ENCODE data around the gene AMIGO3. TPM values are rescaled to one million over a fixed set of nuclear protein-coding genes. Genes with fewer than 3 reads are reported as not detected.

Gene AMIGO3
- total RNA-seq, 1 donor from 2014 or later: 1.0 TPM

DNA sequence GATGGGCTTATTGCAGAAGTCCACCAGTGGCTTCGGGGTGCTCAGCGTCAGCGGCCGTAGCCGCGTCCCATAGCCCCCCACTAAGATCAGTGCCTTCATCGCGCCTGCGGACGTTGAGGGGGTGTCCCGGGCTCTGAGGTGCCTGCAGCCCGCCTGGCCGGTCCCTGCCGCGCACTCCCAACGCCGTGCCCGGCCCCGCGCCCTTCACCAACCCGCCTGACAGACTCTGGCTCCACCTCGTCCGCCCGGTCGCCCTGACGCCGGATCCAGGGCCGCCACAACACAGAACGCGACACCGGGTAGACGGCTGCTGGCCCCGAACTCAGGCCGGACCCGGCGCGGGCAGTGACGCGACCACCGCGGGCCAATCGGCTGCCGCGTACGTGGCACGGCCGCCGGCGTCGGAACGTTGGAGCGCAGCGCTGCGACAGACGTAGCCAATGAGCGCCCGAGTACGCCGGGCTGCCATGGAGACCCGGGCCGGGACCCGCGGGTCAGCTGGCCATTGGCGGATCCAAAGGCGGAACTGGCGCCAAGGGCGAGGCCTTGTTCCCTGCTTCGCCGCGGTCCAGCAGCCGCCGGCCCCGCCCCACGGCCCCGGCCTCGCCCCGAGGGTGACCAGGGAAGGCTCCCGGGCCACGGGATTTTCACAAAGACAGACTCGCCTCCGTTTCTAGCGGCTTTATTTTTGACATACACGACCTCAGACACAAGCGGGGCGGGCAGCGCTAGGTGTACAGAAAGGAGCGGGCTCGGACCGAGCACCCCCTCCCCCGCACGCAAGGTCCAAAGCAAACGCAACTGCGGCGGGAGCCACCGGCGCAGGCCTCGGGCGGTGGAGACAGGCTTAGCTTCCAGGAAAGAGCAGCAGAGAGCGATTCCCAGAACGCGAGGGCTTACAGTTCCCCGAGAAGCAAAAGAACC lies 4.4 kb upstream of the AMIGO3 start, which contains the start of gene GMPPB:
Gene GMPPB, minus strand, starts transcription at position 324 of the 924 bp plus-strand sequence. Its CDS starts 225 bp downstream, at position 99.
- DNase-seq: peak; percentile 98

DNA sequence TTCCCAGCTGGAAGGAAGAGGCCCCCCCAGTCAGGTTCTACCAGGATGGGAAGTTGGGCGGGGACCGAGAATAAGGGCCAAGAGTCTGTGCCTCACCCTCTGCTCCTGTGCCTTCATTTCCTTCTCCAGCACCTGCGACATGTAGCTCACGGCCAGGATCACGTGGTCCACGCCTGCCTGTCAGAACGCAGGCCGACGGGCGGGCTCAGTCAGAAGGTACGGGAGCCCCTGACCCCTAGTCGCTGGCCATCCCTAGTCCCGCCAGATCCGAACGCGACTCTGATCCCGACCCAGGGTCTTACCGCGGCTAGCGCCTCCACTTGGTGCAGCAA lies 3.8 kb upstream of the AMIGO3 start:
- DNase-seq: peak; percentile 71

DNA sequence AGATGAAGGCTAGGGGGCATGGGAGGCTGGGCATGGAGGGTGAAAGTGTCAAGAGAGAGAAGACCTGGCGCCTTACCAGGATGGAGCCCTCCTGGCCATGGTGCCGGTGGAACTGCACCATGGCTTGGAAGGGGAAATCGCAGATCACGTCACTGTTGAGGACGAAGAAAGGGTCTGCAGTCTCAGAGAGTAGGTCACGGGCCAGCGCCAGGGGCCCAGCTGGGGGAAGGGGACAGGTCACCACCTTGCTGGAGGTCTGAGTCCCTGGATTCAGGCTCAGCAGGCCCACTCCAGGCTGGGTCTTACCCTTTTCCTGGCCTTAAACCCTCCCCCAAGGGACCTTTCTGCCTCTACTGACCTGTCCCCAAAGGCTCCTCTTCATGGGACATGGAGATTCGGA lies 3.4 kb upstream of the AMIGO3 start:
- no peak for DNase-seq

DNA sequence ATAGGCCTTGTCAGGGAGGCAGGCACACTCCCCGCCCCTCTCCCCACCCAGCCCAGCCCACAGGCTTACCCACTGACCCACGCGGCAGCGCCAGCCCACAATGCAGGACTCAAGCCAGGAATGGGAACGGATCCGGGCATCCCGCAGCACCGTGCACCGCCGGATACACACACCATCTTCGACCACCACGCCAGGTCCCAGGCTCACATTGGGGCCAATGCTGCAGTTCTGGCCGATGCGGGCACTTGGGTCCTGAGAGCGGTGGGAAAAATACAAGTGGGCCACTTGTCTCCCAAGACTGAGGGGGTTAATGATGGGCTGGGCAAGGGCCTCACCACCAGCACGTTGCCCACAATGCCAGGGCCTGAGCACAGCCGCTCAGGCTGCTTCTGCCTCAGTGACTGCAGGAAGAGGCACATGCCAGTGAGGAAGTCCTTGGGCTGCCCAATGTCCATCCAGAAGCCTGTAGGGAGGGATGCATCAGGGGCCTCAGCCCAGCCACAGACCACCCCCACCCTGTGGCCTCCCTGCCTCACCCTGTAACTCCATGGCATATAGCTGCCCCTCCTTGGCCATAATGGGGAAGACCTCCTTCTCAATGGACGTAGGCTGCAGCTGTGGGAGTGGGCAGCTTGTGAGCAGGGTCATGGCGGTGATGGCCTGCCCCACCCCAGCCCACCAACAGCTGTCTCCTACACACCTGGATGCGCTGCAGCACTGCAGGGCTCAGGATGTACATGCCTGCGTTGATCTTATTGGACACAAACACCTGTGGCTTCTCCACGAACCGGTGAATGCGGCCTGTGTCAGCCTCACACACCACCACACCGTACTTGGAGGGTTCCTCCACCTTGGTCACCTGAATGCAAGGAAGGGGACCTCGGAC lies 2.7 kb upstream of the AMIGO3 start:
- no peak for DNase-seq

DNA sequence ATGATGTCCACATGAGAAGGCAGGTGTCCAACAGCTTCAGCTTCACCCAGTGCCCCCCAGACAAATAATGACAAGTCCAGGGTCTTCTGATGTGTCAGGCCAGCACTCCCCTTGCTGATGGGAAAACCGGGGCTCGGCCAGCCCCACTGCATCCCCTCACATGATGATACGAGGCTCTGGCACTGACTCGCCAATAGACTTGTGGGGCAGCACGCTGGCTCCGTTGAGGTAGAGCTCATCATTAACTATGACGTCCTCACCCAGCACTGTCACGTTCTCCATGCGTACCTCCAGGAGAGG lies 2.1 kb upstream of the AMIGO3 start:
- DNase-seq: no peak

DNA sequence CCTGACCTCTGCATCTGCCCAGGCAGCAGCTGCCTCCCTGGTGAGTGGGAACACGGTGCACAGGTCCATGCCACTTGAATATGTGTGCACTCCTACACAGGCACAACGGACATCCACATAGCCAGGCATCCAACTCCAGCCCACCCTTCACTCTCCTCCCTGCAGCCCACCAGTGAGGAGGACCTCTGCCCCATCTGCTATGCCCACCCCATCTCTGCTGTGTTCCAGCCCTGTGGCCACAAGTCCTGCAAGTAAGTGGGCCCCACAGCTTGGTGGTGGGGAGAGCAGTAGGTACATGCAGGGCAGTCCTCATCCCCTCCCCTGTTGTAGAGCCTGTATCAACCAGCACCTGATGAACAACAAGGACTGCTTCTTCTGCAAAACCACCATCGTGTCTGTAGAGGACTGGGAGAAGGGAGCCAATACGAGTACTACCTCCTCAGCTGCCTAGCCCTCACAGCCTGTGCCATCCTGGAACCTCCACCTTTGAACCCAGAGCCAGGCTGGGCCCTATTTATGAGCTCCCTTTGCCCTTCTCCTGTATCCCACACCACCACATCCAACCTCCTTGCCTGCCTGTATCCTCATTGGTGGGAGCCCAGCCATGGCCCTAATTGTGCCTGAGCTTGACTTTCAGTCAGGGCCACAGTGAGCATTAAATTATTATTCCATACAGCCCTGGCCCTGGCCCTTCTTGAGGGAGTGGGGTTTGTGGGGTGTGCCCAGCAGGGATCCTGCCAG lies 1.5 kb upstream of the AMIGO3 start:
- DNase-seq: no peak

DNA sequence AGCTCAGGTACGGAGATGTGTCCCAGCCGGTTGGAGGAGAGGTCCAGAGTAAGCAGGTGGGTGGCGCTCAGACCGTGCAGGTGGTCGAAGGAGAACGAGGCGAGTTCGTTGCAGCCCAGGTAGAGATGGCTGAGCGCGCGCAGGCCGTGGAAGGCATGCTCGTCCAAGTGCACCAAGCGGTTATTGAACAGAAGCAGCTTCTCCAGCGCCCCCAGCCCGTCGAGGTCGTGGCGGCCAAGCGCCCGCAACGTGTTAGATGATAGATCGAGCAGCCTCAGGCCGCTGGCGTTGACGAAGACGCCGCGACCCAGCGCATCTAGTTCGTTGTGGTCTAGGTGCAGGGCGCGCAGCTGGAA lies 648 bp downstream of the AMIGO3 start:
- DNase-seq: peak; percentile 36

DNA sequence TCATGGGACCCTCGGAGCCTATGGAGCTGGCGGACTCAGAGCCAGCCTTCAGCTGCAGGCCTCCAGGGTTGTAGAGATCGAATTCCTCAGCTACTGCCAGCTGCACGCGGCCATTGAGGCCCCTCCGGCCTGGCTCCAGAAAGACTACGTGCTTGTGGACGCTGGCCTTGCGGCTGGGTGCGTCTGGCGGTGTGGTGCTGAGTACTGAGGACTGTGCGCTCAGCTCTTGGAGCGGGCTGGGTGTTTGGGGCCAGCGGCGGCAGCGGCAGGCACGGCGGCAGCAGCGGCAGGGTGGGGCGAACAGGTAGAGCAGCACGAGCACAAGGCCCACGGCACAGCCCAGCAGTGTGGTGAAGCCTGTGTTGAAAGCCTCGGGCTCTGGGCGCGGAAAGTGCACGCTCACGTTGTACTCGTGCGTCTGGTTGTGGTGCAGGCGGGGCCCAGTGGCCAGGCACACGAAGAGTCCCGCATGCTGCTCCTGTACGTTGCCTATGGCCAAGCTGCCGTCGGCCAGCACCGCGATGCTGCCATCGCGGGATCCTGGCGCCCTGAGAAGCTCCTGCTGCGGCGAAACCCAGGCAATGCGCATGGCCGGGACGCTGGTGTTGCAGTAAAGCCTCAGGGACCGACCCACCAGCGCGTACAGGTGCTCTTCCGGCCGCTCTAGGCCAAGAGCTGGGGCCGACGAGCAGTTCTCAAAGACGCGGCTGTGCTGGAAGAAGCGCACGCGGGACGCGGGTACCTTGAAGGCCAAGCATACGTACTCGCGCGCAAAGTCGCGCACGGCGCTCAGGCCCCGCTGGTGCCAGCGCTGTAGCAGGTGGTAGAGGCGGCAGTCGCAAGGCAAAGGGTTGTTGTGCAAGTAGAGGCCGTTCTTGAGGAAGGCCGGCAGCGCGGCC lies 1.3 kb downstream of the AMIGO3 start:
- DNase-seq: peak; percentile 37

DNA sequence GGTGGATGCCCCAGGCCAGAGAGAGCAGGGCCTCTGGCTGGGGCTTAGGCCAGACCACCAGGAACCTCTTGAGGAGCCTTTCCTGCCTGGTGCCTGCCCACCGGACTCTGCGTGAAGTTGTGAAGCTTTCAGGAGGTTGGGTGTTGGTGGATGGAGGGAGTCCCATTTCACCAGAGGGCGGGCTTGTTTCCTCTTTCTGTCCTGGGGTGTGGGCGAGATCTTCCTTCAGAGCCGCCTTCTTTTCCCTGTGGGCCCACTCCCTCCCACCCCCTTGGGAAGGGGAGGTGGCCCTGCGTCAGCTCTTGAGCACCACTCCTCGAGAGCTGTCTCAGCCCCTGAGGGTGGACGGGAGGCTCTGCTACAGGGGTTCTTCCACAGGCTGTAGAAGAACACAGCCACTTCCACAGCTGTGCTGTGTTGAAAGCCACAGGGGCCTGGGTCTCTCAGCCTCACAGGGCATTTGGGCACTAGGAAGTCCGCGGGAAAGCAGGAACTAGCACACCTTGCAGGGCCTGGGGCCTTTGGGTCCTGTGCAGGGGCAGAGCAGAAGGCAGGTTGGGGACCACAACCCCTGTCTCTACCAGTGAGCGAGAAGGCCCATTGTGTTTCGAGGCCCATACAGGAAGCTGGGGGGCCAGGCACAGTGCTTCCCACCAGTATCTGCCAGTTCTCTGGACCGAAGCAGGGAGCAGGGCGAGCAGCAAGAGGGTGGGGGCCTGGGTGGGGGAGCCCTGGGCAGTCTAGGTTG lies 2.1 kb downstream of the AMIGO3 start:
- DNase-seq: no peak

DNA sequence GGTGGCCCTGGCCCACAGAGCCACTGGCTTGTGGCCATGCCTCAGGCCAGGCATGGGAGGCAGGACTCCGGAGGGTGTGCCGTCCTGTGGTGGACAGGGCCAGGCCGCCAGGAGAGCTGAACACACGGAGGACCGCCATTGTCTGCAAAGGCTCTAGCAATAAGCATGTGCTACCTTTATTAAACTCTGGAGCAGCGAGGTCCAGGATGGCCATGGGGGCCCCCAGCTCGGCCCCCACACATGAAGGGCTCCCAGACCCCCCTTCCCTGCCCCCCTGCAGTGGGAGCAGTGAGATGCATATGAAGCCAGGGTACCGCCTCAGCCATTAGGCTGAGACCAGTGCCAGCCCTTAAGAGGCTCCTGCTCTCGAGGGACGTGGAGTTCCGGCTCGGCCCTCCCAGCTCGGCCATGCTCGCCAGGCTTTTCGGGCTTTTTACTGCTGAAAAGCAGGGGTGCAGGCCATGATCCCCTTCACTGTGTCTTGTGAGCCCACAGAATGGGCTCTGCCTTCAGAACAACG lies 2.7 kb downstream of the AMIGO3 start:
- no peak for DNase-seq

DNA sequence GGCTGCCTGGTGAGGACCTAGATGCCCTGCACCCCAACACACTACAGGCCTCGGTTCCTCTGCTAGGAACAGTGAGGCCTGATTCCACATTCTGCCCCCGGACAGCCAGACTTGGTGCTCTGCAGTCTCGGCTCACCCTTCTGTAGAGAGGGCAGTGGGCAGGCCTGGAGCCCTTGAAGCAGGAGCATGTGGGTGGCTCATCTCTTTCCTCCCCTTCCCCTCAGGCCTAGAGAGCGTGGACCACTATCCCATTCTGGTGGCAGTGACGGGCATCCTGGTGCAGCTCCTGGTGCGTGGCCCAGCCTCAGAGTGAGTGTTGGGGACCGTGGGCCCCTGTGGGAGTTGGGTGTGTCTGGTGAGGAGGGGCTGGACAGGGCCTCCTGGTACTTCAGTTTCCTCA lies 3.3 kb downstream of the AMIGO3 start:
- no peak for DNase-seq

DNA sequence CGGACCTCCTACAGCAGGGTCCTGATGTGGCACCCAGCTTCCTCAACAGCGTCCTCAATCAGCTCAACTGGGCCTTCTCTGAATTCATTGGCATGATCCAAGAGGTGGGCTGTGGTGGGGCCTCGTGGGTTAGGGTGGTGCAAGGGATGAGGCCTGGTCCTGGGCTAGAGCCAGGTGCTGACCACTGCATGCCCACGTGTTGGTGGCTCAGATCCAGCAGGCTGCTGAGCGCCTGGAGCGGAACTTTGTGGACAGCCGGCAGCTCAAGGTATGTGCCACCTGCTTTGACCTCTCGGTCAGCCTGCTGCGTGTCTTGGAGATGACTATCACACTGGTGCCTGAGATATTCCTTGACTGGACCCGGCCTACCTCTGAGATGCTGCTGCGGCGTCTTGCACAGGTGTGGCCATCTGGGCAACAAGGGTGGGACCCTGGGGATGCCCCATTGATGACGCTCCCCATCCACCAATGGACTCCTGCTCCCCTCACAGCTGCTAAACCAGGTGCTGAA lies 3.8 kb downstream of the AMIGO3 start:
- no peak for DNase-seq

DNA sequence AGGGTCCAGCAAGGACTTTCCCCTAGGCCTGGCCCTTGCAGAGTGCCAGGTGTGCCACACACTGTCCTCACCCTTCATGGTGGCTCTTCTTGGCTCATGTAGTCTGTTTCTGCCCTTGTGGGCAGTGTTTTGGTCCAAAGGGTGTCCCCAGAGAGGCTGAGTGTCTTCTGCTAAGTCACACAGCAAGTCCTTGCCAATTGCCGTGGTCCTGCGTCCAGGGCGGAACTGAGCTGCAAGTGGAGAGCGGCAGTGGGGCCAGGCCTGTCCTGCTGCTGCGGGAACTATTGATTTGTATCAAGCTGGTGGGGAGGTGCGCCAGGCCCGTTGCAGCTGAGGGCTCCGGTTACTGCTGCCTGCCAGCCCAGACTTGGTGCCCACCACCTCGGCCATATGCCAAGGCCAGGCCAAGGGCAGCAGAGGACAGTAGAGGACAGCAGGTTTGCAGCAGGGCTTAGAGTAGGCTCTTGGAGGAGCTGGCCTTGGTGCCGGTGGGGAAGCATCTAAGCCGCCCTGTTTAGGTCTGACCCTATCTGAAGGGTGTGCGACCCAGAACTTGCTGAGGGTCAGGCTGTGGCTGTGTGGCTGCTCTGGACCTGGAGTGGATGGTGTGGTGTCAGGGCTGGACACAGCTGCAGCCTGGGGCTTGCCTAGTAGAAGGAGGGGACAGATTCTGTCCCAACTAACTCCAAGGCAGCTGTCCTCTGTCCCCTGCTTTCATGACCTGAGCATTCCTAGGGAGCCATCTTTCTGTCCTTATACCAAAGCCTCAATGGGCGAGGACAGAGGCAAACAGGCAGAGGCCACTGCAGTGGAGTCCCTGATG lies 4.5 kb downstream of the AMIGO3 start:
- DNase-seq: no peak

DNA sequence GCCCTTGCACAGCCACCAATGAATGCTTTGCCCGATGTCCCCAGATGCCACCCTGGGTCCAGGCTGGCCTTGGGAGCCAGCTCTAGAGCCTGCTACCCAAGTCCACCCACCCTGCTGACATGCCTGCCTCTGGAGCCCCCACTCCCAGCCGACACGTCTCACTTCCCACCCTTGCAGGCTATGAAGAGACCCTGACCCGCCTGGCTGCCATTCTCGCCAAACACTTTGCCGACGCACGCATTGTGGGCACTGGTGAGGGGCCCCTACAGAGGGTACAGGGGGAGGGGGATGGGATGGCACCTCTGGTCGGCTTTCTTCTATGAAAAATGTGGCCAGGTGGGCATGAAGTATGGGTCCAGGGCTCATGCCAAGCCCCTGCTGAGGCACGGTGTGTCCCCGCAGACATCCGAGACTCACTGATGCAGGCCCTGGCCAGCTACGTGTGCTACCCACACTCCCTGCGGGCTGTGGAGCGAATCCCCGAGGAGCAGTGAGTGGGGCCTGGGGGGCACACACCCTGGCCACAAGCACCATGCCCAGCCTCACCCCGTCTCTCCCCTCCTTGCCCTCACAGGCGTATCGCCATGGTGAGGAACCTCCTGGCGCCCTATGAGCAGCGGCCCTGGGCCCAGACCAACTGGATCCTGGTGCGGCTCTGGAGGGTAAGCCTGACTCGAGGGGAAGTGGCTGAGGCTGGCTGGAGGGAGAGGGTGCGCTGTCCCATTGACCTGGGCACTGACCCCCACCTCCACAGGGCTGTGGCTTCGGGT lies 6.0 kb downstream of the AMIGO3 start:
- DNase-seq: no peak

DNA sequence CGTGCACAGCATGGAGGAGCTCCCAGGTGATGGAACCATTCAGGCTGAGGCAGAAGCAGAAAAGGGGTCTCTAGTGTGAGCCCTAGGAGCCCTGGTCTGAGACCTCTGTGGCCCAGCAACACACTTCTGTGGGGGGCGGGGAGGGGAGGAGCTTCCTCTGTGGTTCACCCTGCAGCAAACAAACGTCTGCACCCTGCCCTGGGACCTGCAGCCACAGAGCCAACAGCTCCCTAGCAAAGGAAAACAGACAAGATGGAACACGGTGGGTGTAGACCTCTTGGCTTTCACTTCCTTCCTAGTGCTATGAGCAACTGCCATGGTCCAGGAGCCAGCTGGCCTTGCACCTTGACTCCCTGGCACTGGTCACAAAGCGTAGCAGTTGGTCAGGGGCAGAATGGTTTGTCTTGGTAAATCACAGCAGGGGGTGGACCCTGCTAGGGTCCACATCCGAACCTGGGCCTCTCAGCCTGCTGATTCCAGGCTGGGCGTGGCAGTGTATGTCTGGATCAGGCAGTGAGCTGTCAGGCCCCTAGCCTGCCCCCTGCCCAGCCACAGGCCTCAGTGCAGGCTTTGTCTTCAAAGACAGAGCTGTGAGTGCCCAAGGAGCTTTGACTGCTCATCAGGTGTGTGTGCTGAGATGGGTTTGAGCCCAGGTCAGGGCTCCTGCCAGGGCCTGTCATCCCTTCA lies 6.7 kb downstream of the AMIGO3 start:
- DNase-seq: no peak

DNA sequence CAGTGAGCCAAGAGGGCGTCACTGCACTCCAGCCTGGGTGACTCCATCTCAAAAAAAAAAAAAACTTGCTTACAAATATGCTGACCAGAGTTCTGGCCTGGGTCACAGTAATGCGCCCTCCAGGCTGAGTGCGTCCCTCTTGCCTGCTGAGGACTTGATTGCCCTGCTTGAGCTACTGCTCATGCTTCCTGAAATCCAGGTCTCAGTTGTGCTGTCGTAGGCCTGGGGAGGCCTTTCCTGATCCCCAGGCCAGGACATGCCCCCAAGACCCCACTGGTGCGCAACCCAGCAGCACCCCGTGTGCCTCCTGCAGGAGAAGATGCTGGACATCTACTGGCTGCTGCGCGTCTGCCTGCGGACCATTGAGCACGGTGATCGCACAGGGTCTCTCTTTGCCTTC lies 7.3 kb downstream of the AMIGO3 start:
- no peak for DNase-seq

DNA sequence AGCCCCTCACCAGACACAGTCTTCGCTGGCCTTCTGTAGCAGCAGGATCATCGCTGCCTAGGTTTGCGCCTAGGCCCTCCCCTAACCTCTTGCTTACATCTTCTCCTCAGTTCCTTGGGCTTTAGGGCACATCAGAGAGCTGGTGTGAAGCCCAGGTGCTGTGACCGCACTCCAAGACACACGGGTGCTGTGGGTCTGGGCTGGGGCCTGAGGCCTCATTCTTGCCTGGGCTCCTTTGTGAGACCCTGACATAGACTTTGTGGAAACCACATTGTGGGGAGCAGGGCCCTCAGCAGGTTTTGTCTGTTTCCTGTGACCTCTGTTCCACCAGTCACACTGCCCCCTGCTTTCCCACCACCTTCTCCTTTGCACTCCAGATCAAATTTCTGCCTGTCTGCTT lies 8.0 kb downstream of the AMIGO3 start:
- DNase-seq: no peak

DNA sequence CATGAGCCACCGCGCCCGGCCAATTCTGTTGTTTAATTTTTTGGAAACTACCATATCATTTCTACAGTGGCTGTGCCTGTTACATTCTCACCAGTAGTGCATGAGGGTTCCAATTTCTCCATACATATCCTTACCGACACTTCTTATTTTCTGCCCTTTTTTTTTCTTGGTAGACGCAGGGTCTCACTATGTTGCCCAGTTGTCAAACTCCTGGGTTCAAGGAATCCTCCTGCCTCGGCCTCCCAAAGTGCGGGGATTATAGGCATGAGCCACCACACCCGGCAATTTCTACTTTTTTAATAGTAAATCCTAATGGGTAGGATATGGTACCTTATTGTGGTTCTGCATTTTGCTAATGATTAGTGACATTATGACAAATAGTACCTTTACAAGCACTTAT lies 9.6 kb downstream of the AMIGO3 start:
- no peak for DNase-seq

DNA sequence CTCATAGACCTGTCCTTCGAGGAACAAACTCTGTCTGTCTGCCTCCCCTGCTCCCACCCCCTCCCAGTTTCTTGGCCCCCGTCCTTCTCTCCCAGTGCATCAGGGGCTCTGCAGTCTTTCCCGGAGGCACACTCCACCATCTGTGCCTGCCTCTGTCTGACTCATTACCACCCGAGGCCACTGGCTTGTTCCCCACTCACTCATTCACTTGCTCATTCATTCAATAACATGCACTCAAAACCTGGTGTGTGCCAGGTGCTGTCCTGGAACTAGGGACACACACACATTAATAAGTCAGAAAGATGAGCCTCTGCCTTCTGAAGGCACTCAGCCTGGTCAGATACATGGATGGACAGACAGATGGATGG lies 12.4 kb downstream of the AMIGO3 start:
- no peak for DNase-seq

All from dermis blood vessel endothelial cell (primary cell).